ENCODE data around the gene KIF26A.

Gene KIF26A

GRCh38 chr14:104133496-104133895 lies 4.9 kb upstream of the KIF26A start:
- DNase-seq, result no peak

GRCh38 chr14:104134061-104134965 lies 4.1 kb upstream of the KIF26A start:
- no peak for DNase-seq

- no peak for DNase-seq
These were observed 3.1 kb upstream of the KIF26A start for GRCh38 chr14:104135121-104135903.

GRCh38 chr14:104135904-104136471 lies 2.4 kb upstream of the KIF26A start:
- no peak for DNase-seq

GRCh38 chr14:104136472-104137296 lies 1.7 kb upstream of the KIF26A start:
- no peak for DNase-seq

GRCh38 chr14:104137297-104138097 lies 890 bp upstream of the KIF26A start:
- DNase-seq, result peak in 1 of 2 donors; percentile 63

GRCh38 chr14:104138718-104139459 lies 502 bp downstream of the KIF26A start:
- DNase-seq, result no peak

DNA sequence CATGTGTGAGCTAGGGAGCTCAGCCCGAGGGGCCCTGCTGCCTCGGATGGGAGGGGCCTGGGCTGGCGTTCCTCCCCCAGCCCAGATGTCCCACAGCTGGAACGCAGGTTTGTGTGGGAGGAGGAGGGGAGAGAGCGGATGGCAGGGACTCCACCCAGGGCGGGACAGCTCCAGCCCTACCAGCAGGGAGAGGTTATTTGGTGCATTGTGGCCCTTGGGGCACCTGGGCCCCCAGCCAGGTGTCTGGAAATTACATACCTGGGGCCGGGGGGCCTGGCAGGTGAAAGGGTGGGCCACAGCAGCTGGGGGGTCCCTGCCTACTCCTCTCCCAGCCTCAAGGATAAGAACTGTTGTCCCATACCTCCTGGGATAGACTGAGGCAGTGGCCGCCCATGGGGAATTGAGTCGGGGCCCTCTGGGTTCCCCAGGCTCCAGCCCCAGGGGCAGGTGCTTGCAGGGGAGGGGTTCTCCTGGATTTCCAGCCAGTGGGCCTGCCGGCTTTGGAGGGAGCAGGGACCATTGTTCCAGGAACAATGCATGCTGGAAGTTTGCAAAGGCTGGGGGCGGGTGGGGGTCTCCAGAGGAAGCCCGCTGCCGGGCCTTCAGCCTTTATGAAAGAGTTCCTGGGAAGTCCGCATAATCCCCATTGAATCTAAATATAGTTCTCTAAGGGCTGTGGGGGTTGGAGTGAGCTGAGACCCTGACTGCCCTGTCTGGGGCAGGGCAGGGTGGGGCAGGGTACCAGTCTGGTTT lies 1.2 kb downstream of the KIF26A start:
- no peak for DNase-seq

- no peak for DNase-seq
These were observed 1.8 kb downstream of the KIF26A start for GRCh38 chr14:104140213-104140462.

GRCh38 chr14:104140463-104141331 lies 2.3 kb downstream of the KIF26A start:
- no peak for DNase-seq

- no peak for DNase-seq
These were observed 3.3 kb downstream of the KIF26A start for GRCh38 chr14:104141621-104142091.

- no peak for DNase-seq
These were observed 4.0 kb downstream of the KIF26A start for GRCh38 chr14:104142136-104142945.

DNA sequence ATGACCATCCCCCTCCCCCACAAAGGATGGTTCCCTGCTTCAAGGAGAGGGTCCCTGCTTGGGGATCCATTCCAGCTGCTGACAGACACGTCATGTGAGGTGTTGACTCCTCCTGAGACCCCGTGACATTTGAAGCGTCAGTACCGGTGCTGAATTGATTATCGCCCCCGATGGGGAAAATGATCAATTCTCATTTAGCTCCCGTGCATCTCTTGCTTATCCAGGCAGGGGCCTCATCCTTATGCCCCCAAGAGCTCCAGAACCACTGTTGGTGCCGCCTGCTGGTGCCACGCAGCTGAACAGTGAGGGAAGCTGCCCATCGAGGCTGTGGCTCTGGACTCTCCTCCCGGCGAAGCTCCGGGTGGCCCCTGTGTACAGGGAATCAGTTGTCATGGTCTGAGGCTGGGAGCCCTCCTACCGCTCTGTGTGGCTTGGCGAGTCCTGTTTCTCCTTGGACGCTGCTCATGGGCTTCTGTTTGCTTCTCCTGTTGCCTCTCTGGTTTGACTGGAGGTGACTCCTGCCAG lies 4.6 kb downstream of the KIF26A start:
- DNase-seq, result no peak

DNA sequence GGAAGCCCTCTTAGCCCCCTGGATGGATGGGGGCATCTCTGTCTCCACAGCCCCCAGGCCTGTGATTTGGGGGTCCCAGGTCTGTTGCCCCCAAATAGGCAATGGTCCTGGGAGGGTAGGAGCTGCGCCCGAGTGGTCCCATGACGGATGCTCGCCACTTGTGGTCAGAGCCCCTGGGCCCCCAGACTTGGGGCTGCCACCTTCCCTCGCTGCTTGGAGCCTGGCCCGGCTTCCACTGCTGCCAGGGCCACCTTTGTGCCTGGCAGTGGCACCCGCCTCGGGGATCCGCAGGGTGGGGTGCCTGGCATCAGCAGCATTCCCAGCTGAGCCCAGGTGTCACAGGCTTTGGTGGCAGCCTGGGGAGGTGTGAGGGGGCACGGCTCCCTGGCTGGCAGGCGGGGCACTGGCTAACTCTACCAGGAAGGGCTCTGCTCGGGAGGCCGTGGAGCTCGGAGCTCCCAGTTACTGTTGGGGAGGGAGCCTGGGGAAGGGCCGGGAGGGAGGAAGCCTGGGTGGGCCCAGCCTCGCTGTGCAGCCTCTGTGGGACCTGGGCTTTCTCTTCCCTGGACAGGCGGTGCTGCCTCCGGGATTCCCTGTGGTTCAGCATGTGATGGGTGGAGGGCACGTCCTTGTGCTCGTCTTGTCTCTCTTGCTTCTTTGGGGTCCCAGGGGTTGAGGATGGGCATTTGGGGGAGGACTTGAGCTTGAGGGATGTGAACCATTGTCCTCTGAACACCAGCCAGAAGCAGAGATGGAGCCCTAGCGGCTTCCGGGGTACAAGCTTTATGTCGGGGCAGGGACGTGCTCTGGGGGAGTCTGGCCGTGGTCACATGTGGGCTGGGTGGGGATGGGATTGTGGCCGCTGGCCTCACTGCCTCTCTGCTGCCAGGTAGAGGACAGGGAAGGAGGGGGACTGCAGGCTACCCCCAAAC lies 5.4 kb downstream of the KIF26A start:
- no peak for DNase-seq

DNA sequence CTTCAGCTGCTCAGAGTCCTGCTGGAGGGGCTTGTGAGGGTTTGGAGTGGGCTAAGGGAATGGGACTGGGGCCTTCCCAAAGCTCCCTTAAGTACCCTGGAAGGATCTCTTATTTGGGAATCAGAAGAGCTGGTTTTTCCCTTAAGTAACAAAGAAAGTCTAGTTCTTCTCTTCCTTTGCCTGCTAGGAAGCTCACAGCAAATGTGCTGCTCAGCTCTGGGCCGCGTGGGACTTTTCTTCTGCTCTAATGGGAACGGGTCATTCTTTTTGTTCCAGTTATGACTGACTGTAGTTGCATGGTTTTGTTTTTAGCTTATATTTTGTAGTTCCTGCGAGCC lies 6.0 kb downstream of the KIF26A start:
- no peak for DNase-seq

- DNase-seq, result no peak
These were observed 6.8 kb downstream of the KIF26A start for GRCh38 chr14:104144911-104145825.
